ENCODE results near the gene ANGPTL3. TPM values are rescaled to one million over a fixed set of nuclear protein-coding genes. Genes with fewer than 3 reads are reported as not detected.

The ANGPTL3 gene
- total RNA-seq, 2 experiments from 2014 or later, result not detected

GRCh38 chr1:62590970-62591368 is 6.4 kb upstream of the ANGPTL3 start:
- Histone ChIP-seq H4K20me1 (ENCODE audit: insufficient read depth, low read length) (no peaks in the 10 kb centered on the region), H3K4me1 (ENCODE audit: insufficient read depth, low read length, poor library complexity, severe bottlenecking) (no peaks in the 10 kb centered on the region), H3K9me3 (ENCODE audit: low read length) (no peaks in the 10 kb centered on the region), H2AFZ (ENCODE audit: low read length) (no peak overlapping the region), H3K9me2 (ENCODE audit: insufficient read depth, low read length) (no peaks in the 10 kb centered on the region), H3K36me3 (ENCODE audit: insufficient read depth, low read length) (no peaks in the 10 kb centered on the region), H3K79me2 (ENCODE audit: insufficient read depth, low read depth, low read length) (no peaks in the 10 kb centered on the region), H3K4me2 (ENCODE audit: low read length) (no peak overlapping the region), H3K27ac (ENCODE audit: low read depth, low read length, poor library complexity, severe bottlenecking) (no peak overlapping the region), H3K4me3 (ENCODE audit: low read depth, low read length, poor library complexity, severe bottlenecking) (no peak overlapping the region)
- intact Hi-C loops (cut with micrococcal nuclease; ENCODE audit: unreplicated experiment), result no loop called here
- ChIA-PET POLR2A (interaction anchor here (0.5 to 1.0 kb wide), 3 partner anchors 15 to 811 kb away, joined by 3 to 5 read pairs (median 3); no protein-coding TSS in a partner anchor), CTCF (ENCODE audit: unreplicated experiment) (no interaction called here)
- no peak for DNase-seq (ENCODE audit: low spot score)
- TF ChIP-seq CTCF (conservative IDR thresholded peaks at IDR 0.05; ENCODE audit: low read length) (no peak), EZH2phosphoT487 (IDR thresholded peaks at IDR 0.05; ENCODE audit: borderline replicate concordance, low read depth, low read length) (no peak)
- BruUV-seq (replicated peaks), result no TSS peak

- no TSS peak for BruUV-seq (replicated peaks)
- intact Hi-C loops (cut with micrococcal nuclease; ENCODE audit: unreplicated experiment), result no loop called here
- Histone ChIP-seq H3K36me3 (ENCODE audit: insufficient read depth, low read length) (no peaks in the 10 kb centered on the region), H2AFZ (ENCODE audit: low read length) (no peak overlapping the region), H3K9me2 (ENCODE audit: insufficient read depth, low read length) (no peaks in the 10 kb centered on the region), H3K79me2 (ENCODE audit: insufficient read depth, low read depth, low read length) (no peaks in the 10 kb centered on the region), H3K4me1 (ENCODE audit: insufficient read depth, low read length, poor library complexity, severe bottlenecking) (no peaks in the 10 kb centered on the region), H4K20me1 (ENCODE audit: insufficient read depth, low read length) (peaks cover 4% of the 10 kb centered on the region; the same call in 1 of the 2 replicates), H3K27ac (ENCODE audit: low read depth, low read length, poor library complexity, severe bottlenecking) (no peak overlapping the region), H3K4me3 (ENCODE audit: low read depth, low read length, poor library complexity, severe bottlenecking) (no peak overlapping the region), H3K9me3 (ENCODE audit: low read length) (no peaks in the 10 kb centered on the region), H3K4me2 (ENCODE audit: low read length) (no peak overlapping the region)
- TF ChIP-seq CTCF (conservative IDR thresholded peaks at IDR 0.05; ENCODE audit: low read length) (no peak), EZH2phosphoT487 (IDR thresholded peaks at IDR 0.05; ENCODE audit: borderline replicate concordance, low read depth, low read length) (no peak)
- no peak for DNase-seq (ENCODE audit: low spot score)
- CTCF ChIA-PET (ENCODE audit: unreplicated experiment), result no interaction called here
- POLR2A ChIA-PET, result interaction anchor here (0.5 kb wide), 1 partner anchor 183 kb away, joined by 3 read pairs; no protein-coding TSS in a partner anchor
These were observed 3.4 kb upstream of the ANGPTL3 start for GRCh38 chr1:62593825-62594394.

GRCh38 chr1:62595647-62596046 is 1.7 kb upstream of the ANGPTL3 start:
- CTCF ChIA-PET (ENCODE audit: unreplicated experiment), result no interaction called here

More at GRCh38 chr1:62595647-62596046, 1.7 kb upstream of the ANGPTL3 start:
- Histone ChIP-seq H3K4me1 (ENCODE audit: insufficient read depth, low read length, poor library complexity, severe bottlenecking) (no peaks in the 10 kb centered on the region), H3K4me2 (ENCODE audit: low read length) (no peak overlapping the region), H3K4me3 (ENCODE audit: low read depth, low read length, poor library complexity, severe bottlenecking) (no peak overlapping the region), H4K20me1 (ENCODE audit: insufficient read depth, low read length) (peaks cover 4% of the 10 kb centered on the region; the same call in 1 of the 2 replicates), H2AFZ (ENCODE audit: low read length) (no peak overlapping the region), H3K36me3 (ENCODE audit: insufficient read depth, low read length) (no peaks in the 10 kb centered on the region), H3K9me3 (ENCODE audit: low read length) (no peaks in the 10 kb centered on the region), H3K9me2 (ENCODE audit: insufficient read depth, low read length) (no peaks in the 10 kb centered on the region), H3K79me2 (ENCODE audit: insufficient read depth, low read depth, low read length) (no peaks in the 10 kb centered on the region), H3K27ac (ENCODE audit: low read depth, low read length, poor library complexity, severe bottlenecking) (no peak overlapping the region)
- intact Hi-C loops (cut with micrococcal nuclease; ENCODE audit: unreplicated experiment), result no loop called here
- BruUV-seq (replicated peaks), result no TSS peak
- POLR2A ChIA-PET, result interaction anchor here (0.8 kb wide), 1 partner anchor 14 kb away, joined by 5 read pairs; no protein-coding TSS in a partner anchor
- TF ChIP-seq EZH2phosphoT487 (IDR thresholded peaks at IDR 0.05; ENCODE audit: borderline replicate concordance, low read depth, low read length) (no peak), CTCF (conservative IDR thresholded peaks at IDR 0.05; ENCODE audit: low read length) (no peak)
- DNase-seq (ENCODE audit: low spot score), result no peak

All from OCI-LY7 (cell line).